MCF 10A (cell line): Measurements from ENCODE around the gene DAW1. TPM values are rescaled to one million over a fixed set of nuclear protein-coding genes. Genes with fewer than 3 reads are reported as not detected.

Experiments
- BruUV-seq: library from RNA; stranded (reverse); fragments of 400-500 nt; replicated peaks from 2 replicates; lab custom pipeline; 2021; lab: Mats Ljungman, UMichigan
- CTCF ChIA-PET: fragments of 300-600 bp; sonication (Branson Sonifier 250); formaldehyde crosslinking; extraction: SDS; loops from one replicate; lab custom pipeline; 2021; ENCODE audit warnings: antibody characterized with exemption, inconsistent platforms; lab: Yijun Ruan, JAX
- POLR2A ChIA-PET: fragments of 300-600, 350-650 bp; sonication (Branson Sonifier 250); formaldehyde crosslinking; extraction: SDS; loops from one replicate; lab custom pipeline; 2020; ENCODE audit warnings: antibody characterized with exemption, inconsistent platforms; lab: Yijun Ruan, JAX
- DNase-seq: peaks from one replicate; pipeline ENCODE4 v3.0.0-alpha.2; 2018; ENCODE audit not compliant: unreplicated experiment
- H3K27ac Mint-ChIP-seq: one replicate; pipeline ENCODE4 v1.8.0; 2022; ENCODE audit warnings: mild to moderate bottlenecking, low read depth, mixed read lengths; ENCODE audit not compliant: unreplicated experiment
- H3K27me3 Mint-ChIP-seq: one replicate; pipeline ENCODE4 v1.8.0; 2022; ENCODE audit warnings: mixed read lengths; ENCODE audit not compliant: insufficient read depth, unreplicated experiment
- H3K36me3 Mint-ChIP-seq: one replicate; pipeline ENCODE4 v1.8.0; 2022; ENCODE audit warnings: mild to moderate bottlenecking, moderate library complexity, mixed read lengths; ENCODE audit not compliant: insufficient read depth, unreplicated experiment
- H3K4me1 Mint-ChIP-seq: one replicate; pipeline ENCODE4 v1.8.0; 2022; ENCODE audit warnings: mixed read lengths; ENCODE audit not compliant: insufficient read depth, unreplicated experiment
- H3K4me3 Mint-ChIP-seq: one replicate; pipeline ENCODE4 v1.8.0; 2022; ENCODE audit warnings: mild to moderate bottlenecking, moderate library complexity, mixed read lengths; ENCODE audit not compliant: unreplicated experiment
- H3K9me3 Mint-ChIP-seq: one replicate; pipeline ENCODE4 v1.8.0; 2022; ENCODE audit warnings: mixed read lengths; ENCODE audit not compliant: unreplicated experiment
- CTCF ChIP-seq: fragments of 200-600 bp; IDR thresholded peaks from one replicate; pipeline ENCODE4 v1.8.0; 2022; ENCODE audit warnings: antibody characterized with exemption, mild to moderate bottlenecking; ENCODE audit not compliant: unreplicated experiment
- intact Hi-C: fragments of 100-400 bp; cut with micrococcal nuclease; formaldehyde crosslinking; loops from 2 replicates; pipeline ENCODE4 v1.14.1; 2022
- total RNA-seq: library from RNA; stranded (reverse); gene quantifications from 2 replicates; pipeline ENCODE4 v1.2.3, GENCODE V29; 2022

Gene DAW1
- total RNA-seq, 1 experiment from 2014 or later, result 1.1 TPM

GRCh38 chr2:227877421-227878310, 6.2 kb downstream of the DAW1 start:
- no TSS peak for BruUV-seq
- Mint-ChIP-seq H3K9me3 (peaks cover 14% of the 10 kb centered on the region), H3K36me3 (no peaks in the 10 kb centered on the region), H3K4me3 (no peak overlapping the region), H3K27me3 (no peaks in the 10 kb centered on the region), H3K4me1 (peaks cover 12% of the 10 kb centered on the region), H3K27ac (no peak overlapping the region)
- TF ChIP-seq CTCF, result no peak
- ChIA-PET POLR2A (interaction anchor here (0.6 to 1.1 kb wide), 2 partner anchors 15 to 31 kb away, joined by 3 to 4 read pairs; no protein-coding TSS in a partner anchor), CTCF (interaction anchor here (0.7 to 2.4 kb wide), 5 partner anchors 13 to 111 kb away, joined by 3 to 9 read pairs (median 6); no protein-coding TSS in a partner anchor)
- peak; percentile 52 for DNase-seq
- intact Hi-C loops, result no loop called here

GRCh38 chr2:227880460-227880859, 9.0 kb downstream of the DAW1 start:
- H3K27me3 Mint-ChIP-seq, result no peaks in the 10 kb centered on the region
- H3K4me3 Mint-ChIP-seq, result no peak overlapping the region
- no peak for TF ChIP-seq CTCF
- POLR2A ChIA-PET, result no interaction called here
- intact Hi-C loops, result no loop called here
- H3K9me3 Mint-ChIP-seq, result no peaks in the 10 kb centered on the region
- H3K27ac Mint-ChIP-seq, result no peak overlapping the region
- CTCF ChIA-PET, result interaction anchor here (1.2 kb wide), 1 partner anchor 18 kb away, joined by 5 read pairs; no protein-coding TSS in a partner anchor
- no TSS peak for BruUV-seq
- peak; percentile 47 for DNase-seq
- no peaks in the 10 kb centered on the region for H3K36me3 Mint-ChIP-seq
- peaks cover 12% of the 10 kb centered on the region for H3K4me1 Mint-ChIP-seq

GRCh38 chr2:227881866-227882517, 10.6 kb downstream of the DAW1 start:
- Mint-ChIP-seq H3K27me3 (no peaks in the 10 kb centered on the region), H3K27ac (no peak overlapping the region), H3K9me3 (no peaks in the 10 kb centered on the region)

More at GRCh38 chr2:227881866-227882517, 10.6 kb downstream of the DAW1 start:
- Mint-ChIP-seq H3K4me1 (peaks cover 12% of the 10 kb centered on the region), H3K4me3 (no peak overlapping the region), H3K36me3 (no peaks in the 10 kb centered on the region)
- intact Hi-C loops, result no loop called here
- POLR2A ChIA-PET, result no interaction called here
- DNase-seq, result peak; percentile 26
- TF ChIP-seq CTCF, result no peak
- CTCF ChIA-PET, result no interaction called here
- no TSS peak for BruUV-seq
